HG03457 (cell line): ENCODE measurements around the gene CCDC88C.
"Not testable (repeated sequence)": the region's sequence is repeated elsewhere in the genome, so short reads cannot be mapped to it uniquely, and the experiment has no call there.

Experiments used
- ATAC-seq: cut with Tn5 transposase; IDR thresholded peaks from one replicate; pipeline ENCODE4 v1.9.1; 2021; ENCODE audit warnings: moderate number of reproducible peaks; ENCODE audit not compliant: unreplicated experiment

The CCDC88C gene

GRCh38 chr14:91274796-91275195, 142.8 kb downstream of the CCDC88C start:
- ATAC-seq, result no peak

DNA sequence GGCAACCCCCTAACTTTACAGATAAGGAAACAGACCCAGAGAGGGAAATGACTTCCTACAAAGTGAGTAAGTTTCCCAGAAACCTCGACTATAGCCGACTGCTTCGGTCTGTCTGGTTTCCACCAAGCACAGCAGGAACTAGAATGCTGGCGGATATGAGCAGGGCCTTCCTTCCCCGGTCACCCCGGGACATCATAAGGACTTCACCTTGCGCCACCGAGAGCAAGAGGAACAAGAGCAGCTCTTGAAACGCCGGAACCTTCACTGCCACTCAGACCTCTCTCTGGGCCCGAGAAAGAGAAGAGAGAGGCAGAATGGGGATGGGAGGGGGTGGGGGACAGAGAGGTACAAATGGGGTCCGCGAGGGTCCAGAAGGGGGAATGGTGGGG, 143.7 kb downstream of the CCDC88C start:
- ATAC-seq, result no peak

GRCh38 chr14:91273273-91273884, 144.2 kb downstream of the CCDC88C start:
- no peak for ATAC-seq

- ATAC-seq, result no peak
Measured at GRCh38 chr14:91272341-91273272, 145.0 kb downstream of the CCDC88C start.

- ATAC-seq, result no peak
Measured at GRCh38 chr14:91271639-91272038, 146.0 kb downstream of the CCDC88C start.

GRCh38 chr14:91270619-91271018, 147.0 kb downstream of the CCDC88C start:
- no peak for ATAC-seq

- ATAC-seq, result no peak
Measured at GRCh38 chr14:91270188-91270587, 147.4 kb downstream of the CCDC88C start.

GRCh38 chr14:91269076-91269991, 148.3 kb downstream of the CCDC88C start:
- no peak for ATAC-seq

DNA sequence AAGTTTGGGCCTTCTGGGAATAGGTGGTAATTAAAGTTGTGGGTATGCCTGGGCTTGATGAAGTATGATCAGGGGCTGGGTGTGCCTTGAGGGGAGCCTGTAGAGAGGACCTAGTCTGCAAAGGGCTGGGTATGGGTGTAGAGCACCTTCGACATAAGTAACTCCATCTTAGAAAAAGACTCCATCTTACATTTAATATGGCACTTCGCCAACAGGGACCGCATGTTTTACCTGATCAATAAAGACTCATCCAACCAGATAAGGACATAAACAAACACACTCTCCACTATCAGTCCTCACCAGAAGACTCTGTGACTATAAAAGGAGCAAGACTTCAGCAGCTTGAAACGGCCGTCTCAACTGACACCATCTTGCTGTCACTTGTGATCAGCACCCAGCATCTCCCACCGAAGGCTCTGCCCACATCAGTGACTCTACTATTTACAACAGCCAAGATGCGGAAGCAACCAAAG, 149.6 kb downstream of the CCDC88C start:
- ATAC-seq, result no peak

GRCh38 chr14:91266276-91266675, 151.3 kb downstream of the CCDC88C start:
- ATAC-seq, result not testable (repeated sequence)

- no peak for ATAC-seq
Measured at GRCh38 chr14:91265404-91265803, 152.2 kb downstream of the CCDC88C start.

DNA sequence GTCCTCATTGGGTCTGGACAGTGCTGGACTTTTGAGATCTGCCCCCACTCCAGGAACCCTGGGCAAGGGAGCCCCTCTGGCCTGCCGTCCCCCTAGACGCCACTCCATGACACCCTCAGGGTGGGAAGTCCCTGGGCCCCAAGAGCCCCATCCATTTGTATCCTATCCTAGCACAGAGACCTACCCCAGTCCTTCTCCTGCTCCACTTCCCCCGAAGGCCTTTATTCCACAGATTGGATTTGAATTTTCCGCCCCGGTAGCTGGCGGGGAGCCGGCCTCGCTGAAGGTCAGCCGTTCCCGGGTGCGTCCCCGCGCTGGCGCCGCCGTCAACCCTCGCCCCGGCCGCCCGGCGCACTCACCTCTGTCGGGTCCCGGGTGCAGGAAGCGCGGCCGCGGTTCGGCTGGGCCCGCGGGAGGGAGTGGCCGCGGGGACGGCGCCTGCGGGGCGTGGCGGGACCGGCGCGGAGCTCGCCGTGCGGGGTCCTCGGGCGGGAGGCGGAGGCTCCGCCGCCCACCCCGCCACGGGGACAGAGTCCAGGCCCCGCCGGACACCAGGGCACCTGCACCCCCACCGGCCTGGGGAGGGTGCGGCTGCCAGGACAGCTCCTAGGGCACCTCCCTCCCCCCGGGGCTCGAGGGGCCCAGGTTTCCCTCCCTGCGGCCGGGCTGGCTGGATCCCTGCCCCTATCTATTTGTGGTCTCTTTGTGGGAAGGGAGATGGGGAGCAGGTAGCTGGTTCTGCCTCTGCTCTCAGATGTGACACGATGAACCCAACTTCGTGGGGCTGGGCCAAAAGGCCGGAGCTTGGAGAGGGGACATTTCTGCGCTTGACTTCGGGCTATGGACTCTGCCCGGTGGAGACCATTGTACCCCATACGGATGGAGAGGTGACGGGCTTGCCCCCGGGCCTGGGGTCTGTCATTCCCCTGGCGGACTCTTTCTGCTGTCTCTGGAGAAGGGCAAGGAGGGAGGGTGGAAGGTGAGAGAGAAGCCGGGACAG, 153.2 kb downstream of the CCDC88C start:
- no peak for ATAC-seq

DNA sequence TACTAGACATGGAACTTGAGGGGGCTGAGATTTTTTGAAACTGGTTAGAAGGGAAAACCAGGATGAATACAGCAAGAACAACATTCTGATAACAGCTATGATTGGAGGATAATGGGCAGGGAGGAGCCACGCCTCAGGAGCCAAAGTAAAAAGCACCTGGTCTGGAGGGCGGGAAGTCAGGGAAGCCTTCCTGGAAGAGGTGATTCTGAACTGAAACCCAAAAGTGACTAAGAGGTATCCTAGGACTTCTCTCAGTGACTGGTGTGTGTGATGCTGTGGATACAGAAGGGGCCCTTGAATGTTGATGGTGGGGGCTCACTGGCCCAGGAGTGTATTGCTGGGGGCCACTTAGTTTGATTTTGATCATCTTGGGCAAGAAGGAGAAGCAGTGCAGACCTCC, 154.3 kb downstream of the CCDC88C start:
- no peak for ATAC-seq

GRCh38 chr14:91261986-91262549, 155.6 kb downstream of the CCDC88C start:
- ATAC-seq, result no peak

GRCh38 chr14:91261115-91261514, 156.5 kb downstream of the CCDC88C start:
- ATAC-seq, result no peak

DNA sequence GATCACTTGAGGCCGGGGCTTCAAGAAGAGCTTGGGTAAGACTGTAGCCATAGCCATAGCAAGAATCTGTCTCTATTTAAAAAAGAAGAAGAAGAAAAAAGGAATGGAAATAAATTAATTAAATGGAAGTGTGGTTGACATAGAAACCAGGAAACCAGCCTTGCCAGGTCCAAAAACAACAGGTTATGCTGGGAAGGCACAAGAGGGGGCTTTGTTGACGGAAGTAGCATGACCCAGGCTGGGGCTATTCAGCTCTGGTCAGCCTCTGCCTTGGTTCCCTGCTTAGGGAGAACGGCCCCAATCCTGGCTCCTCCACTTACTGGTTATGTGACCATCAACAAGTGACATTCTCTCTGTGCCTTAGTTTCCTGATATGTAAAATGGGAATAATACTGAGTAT, 158.7 kb downstream of the CCDC88C start:
- ATAC-seq, result no peak

DNA sequence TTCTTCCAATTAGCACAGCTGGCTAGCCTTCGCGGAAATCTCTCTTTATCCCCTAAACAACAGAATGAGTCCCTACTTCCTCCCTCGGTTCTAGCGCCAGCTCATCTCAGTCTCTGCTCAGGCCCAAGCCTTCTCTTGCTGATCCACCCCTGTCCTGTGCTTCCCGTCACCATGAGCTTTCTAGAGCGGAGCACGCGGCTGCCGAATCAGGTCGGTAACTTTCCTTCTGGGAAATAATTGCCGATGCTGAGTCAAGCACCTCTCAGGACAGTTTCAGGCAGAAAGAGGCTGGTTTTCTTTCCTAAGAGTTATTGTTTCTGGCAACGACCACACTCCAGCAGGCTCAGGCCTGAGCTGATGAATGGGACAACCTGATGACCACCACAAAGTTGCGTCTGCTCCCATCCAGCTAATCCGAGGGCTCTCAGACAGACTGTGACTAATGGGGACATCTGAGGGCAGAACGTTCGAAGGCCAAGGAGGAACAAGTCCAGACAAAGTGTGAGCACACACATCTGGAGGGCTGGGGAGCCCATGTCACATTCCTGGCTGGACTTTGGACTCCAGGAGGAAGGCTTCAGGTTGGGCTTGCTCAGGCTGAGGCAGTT, 159.5 kb downstream of the CCDC88C start:
- ATAC-seq, result no peak

GRCh38 chr14:91257328-91258010, 160.2 kb downstream of the CCDC88C start:
- ATAC-seq, result no peak

DNA sequence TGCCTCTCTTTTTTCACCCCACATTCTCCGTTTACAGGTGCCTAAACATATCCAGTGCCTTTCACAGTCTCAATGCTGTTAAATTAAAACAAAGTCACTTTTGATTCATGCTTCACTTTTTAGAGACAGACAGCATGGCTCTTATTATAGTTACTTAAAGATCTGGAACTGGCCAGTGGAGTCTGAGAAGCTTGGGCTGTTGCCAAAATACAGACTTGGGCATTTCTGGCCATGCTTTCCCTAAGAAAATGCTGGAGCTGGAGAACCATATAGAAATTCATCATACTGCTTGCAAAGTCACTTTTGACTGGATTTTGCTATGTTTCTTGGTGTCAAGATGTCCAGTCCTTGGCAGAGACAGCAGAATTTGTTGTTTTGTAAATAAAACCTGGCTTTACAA, 161.0 kb downstream of the CCDC88C start:
- ATAC-seq, result no peak
